B cell (primary cell): Measurements from ENCODE around the gene CTDNEP1. TPM values are rescaled to one million over a fixed set of nuclear protein-coding genes. Genes with fewer than 3 reads are reported as not detected.
A peak's percentile ranks its signal among the peaks of the same experiment; 100 is the strongest.

Experiments
- ATAC-seq: fragments of 200-7000 bp; cut with Tn5 transposase; one replicate; pipeline ENCODE4 v1.10.0; 2021; ENCODE audit warnings: low read depth, mild to moderate bottlenecking, moderate number of reproducible peaks, moderate library complexity
- CTCF ChIA-PET: fragments of 350-600 bp; sonication (Branson Sonifier 250); formaldehyde crosslinking; loops from one replicate; lab custom pipeline; 2021; ENCODE audit warnings: antibody characterized with exemption, inconsistent platforms; lab: Charles Lee
- POLR2A ChIA-PET: fragments of 350-600 bp; sonication (Branson Sonifier 250); formaldehyde crosslinking; loops from one replicate; lab custom pipeline; 2021; ENCODE audit warnings: antibody characterized with exemption; lab: Charles Lee
- DNase-seq: peaks from one replicate; pipeline ENCODE4 v3.0.0; 2013
- H2AFZ ChIP-seq: 2 replicates; pipeline ENCODE4 v1.6.1; 2012; ENCODE audit warnings: mild to moderate bottlenecking, low read depth, low read length; ENCODE audit not compliant: insufficient read depth, poor library complexity, severe bottlenecking
- H3K27ac ChIP-seq, 2 donors: 1 replicate in 1 of 2; 2 replicates in 1 of 2; pipeline ENCODE4 v1.5.1; 2012 to 2013; ENCODE audit warnings: low read length in 2 of 2, mild to moderate bottlenecking in 2 of 2, moderate library complexity in 1 of 2
- H3K27me3 ChIP-seq, 4 experiments: fragments of 200-600 bp in 1 of 4; sonication (generic) in 1 of 4; replicated peaks in 1 of 4; 1 replicate in 2 of 4; 2 replicates in 2 of 4; pipeline versions ENCODE4 v1.6.1 to v1.7.0; 2013 to 2016; ENCODE audit warnings: low read length in 3 of 4, mild to moderate bottlenecking in 2 of 4, mixed read lengths in 1 of 4, moderate library complexity in 1 of 4; ENCODE audit not compliant: insufficient read depth in 4 of 4, control insufficient read depth in 3 of 4; ENCODE audit errors: control extremely low read depth in 1 of 4
- H3K36me3 ChIP-seq, 2 experiments: replicated peaks in 1 of 2; 1 replicate in 1 of 2; 2 replicates in 1 of 2; pipeline versions ENCODE4 v1.6.1 to v1.7.1; 2013; ENCODE audit warnings: low read length in 1 of 2; ENCODE audit not compliant: insufficient read depth in 2 of 2, control insufficient read depth in 1 of 2; ENCODE audit errors: control extremely low read depth in 1 of 2, extremely low read depth in 1 of 2
- H3K4me1 ChIP-seq, 2 donors: fragments of 200-600 bp in 1 of 2; sonication (generic) in 1 of 2; 1 replicate in 1 of 2; 2 replicates in 1 of 2; pipeline versions ENCODE4 v1.5.1 to v1.6.1; 2013 to 2017; ENCODE audit warnings: low read length in 2 of 2; ENCODE audit not compliant: control insufficient read depth in 2 of 2, insufficient read depth in 2 of 2
- H3K4me2 ChIP-seq: replicated peaks from 2 replicates; pipeline ENCODE3; 2012; ENCODE audit warnings: mild to moderate bottlenecking, low read depth, low read length; ENCODE audit not compliant: poor library complexity, severe bottlenecking
- H3K4me3 ChIP-seq, 5 experiments: fragments of 200-600 bp in 1 of 5; sonication (generic) in 1 of 5; 1 replicate in 3 of 5; 2 replicates in 2 of 5; pipeline versions ENCODE4 v1.5.1 to v1.7.0; 2011 to 2016; ENCODE audit warnings: low read length in 4 of 5, mild to moderate bottlenecking in 4 of 5, low read depth in 2 of 5, control low read depth in 1 of 5, moderate library complexity in 1 of 5; ENCODE audit not compliant: insufficient read depth in 1 of 5; ENCODE audit errors: control extremely low read depth in 1 of 5, extremely low read depth in 1 of 5
- H3K79me2 ChIP-seq: fragments of 200-600 bp; sonication (generic); one replicate; pipeline ENCODE4 v1.6.0; 2016; ENCODE audit warnings: low read length; ENCODE audit not compliant: control insufficient read depth, insufficient read depth
- H3K9ac ChIP-seq: fragments of 200-600 bp; sonication (generic); 2 replicates; pipeline ENCODE4 v1.6.1; 2017; ENCODE audit warnings: mild to moderate bottlenecking, low read length, moderate library complexity
- H3K9me3 ChIP-seq, 3 donors: one replicate each; pipeline versions ENCODE4 v1.6.1 to v1.7.1; 2013; ENCODE audit warnings: low read length in 2 of 3; ENCODE audit not compliant: control insufficient read depth in 2 of 3, insufficient read depth in 1 of 3; ENCODE audit errors: control extremely low read depth in 1 of 3
- H4K20me1 ChIP-seq: 2 replicates; pipeline ENCODE4 v1.6.0; 2012; ENCODE audit warnings: mild to moderate bottlenecking, low read length; ENCODE audit not compliant: insufficient read depth, control insufficient read depth, poor library complexity, severe bottlenecking
- H3K27ac Mint-ChIP-seq: one replicate; pipeline ENCODE4 v1.8.0; 2021; ENCODE audit warnings: mixed read lengths
- H3K27me3 Mint-ChIP-seq: one replicate; pipeline ENCODE4 v1.8.0; 2021; ENCODE audit warnings: mixed read lengths
- H3K4me1 Mint-ChIP-seq: one replicate; pipeline ENCODE4 v1.8.0; 2021; ENCODE audit warnings: mixed read lengths
- H3K4me3 Mint-ChIP-seq: one replicate; pipeline ENCODE4 v1.8.0; 2021; ENCODE audit warnings: mixed read lengths
- H3K9me3 Mint-ChIP-seq: one replicate; pipeline ENCODE4 v1.8.0; 2022; ENCODE audit warnings: mixed read lengths; ENCODE audit not compliant: insufficient read depth
- CTCF ChIP-seq: fragments of 200-600 bp; IDR thresholded peaks from one replicate; pipeline ENCODE4 v1.8.0; 2022; ENCODE audit warnings: antibody characterized with exemption, mild to moderate bottlenecking
- EZH2 ChIP-seq: IDR thresholded peaks from 2 replicates; pipeline ENCODE4 v1.6.1; 2012; ENCODE audit warnings: borderline replicate concordance, low read depth, mild to moderate bottlenecking, moderate library complexity, low read length; ENCODE audit not compliant: insufficient read depth, poor library complexity, severe bottlenecking
- WGBS: methylation state at CpG from one replicate; pipeline ENCODE4 v1.1.5; 2013; ENCODE audit warnings: missing lambda C conversion rate; ENCODE audit not compliant: insufficient coverage; 5-methylcytosine and 5-hydroxymethylcytosine counted together
- intact Hi-C: fragments of 100-400 bp; cut with micrococcal nuclease; formaldehyde crosslinking; loops from one replicate; pipeline ENCODE4 v1.10.0; 2022
- polyA plus RNA-seq: library from polyadenylated mRNA; depleted of rRNA; stranded (reverse); fragments of >200 nt; gene quantifications from 2 replicates; pipeline ENCODE4 v1.2.3, GENCODE V29; 2012
- total RNA-seq, 2 donors: library from RNA; stranded (reverse); fragments of 120-200 nt in 1 of 2; gene quantifications; 1 replicate in 1 of 2; 2 replicates in 1 of 2; pipeline versions ENCODE4 v1.2.3 to v1.2.4, GENCODE V29; 2013 to 2022

CTDNEP1 gene
- total and polyA plus RNA-seq, 2 donors (not counting 1 experiment from before 2014, with no cell fraction given) = 125 to 162 TPM

- peaks cover 31 to 42% of the 10 kb centered on the region in 2 donors for H3K4me1 ChIP-seq
- intact Hi-C loops = loop anchor here (1.0 kb wide), 4 partner anchors 14 to 96 kb away; partner anchors contain the start of genes ACADVL, DLG4 and NEURL4
These were observed 17.8 kb downstream of the CTDNEP1 start for GRCh38 chr17:7233701-7234082.

More at GRCh38 chr17:7233701-7234082, 17.8 kb downstream of the CTDNEP1 start:
- ChIA-PET POLR2A (interaction anchor here (0.6 to 13.1 kb wide), 6 partner anchors 9 to 1013 kb away, joined by 3 to 157 read pairs (median 4); partner anchors contain the start of genes ACADVL, ACAP1, DLG4 and GABARAP), CTCF (interaction anchor here (0.6 to 1.7 kb wide), 3 partner anchors 13 to 215 kb away, joined by 3 to 15 read pairs (median 3); partner anchors contain the start of genes ACADVL and DLG4)
- peak overlapping the region; percentile 99 for H3K27ac Mint-ChIP-seq
- Histone ChIP-seq H3K4me2 (peak overlapping the region; percentile 96), H3K79me2 (peaks cover 62% of the 10 kb centered on the region), H3K36me3 (peaks cover 0 to 31% of the 10 kb centered on the region in 2 experiments), H3K9ac (peak overlapping the region; percentile 78), H3K27me3 (no peaks in the 10 kb centered on the region), H3K9me3 (no peaks in the 10 kb centered on the region), H3K27ac (peak overlapping the region; percentile 68 to 88), H4K20me1 (peaks cover 15% of the 10 kb centered on the region), H3K4me3 (peak overlapping the region; percentile 80 to 96 (median 92)), H2AFZ (peak overlapping the region; percentile 94)
- peaks cover 44% of the 10 kb centered on the region for H3K4me1 Mint-ChIP-seq
- no peaks in the 10 kb centered on the region for H3K9me3 Mint-ChIP-seq
- H3K4me3 Mint-ChIP-seq = peak overlapping the region; percentile 97
- TF ChIP-seq CTCF = no peak
- no peak for TF ChIP-seq EZH2
- ATAC-seq = no peak
- H3K27me3 Mint-ChIP-seq = no peaks in the 10 kb centered on the region
- no peak for DNase-seq
- WGBS = 0% methylated on average over 9 of the region's 9 CpGs
